GM12864 (cell line): ENCODE results near the gene BCAS3.

Source experiments
- DNase-seq: peaks from one replicate; pipeline ENCODE4 v3.0.0-alpha.2; 2011; ENCODE audit warnings: low read depth
- H3K4me3 ChIP-seq: 2 replicates; pipeline ENCODE4 v1.5.1; 2011; ENCODE audit warnings: mild to moderate bottlenecking, low read depth, low read length, control low read depth
- TF ChIP-seq, protein P1 (sequence below): IDR thresholded peaks from 2 replicates; pipeline ENCODE4 v1.5.1; 2011; ENCODE audit warnings: low read depth, mild to moderate bottlenecking, moderate library complexity, low read length, control low read depth, inconsistent platforms; ENCODE audit errors: missing control alignments

BCAS3 gene

DNA sequence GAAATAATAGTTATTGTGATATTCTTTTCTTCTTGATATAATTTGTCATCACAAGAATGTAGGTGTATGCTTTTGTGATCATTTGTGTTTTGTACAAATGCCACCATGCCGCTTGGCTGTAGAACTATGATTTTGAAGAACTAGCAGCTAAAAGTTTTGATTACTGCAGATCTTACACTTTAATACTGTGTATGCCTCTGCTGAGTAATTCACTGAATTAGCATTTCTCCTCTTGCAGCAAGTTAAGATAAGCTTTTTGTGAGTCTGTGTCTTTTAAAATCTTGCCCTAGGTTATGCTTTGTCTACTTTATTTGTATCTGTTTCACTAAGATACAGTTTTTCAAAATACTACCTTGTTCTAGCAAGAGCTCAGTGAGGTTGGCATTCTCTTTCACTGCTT, 395.5 kb downstream of the BCAS3 start:
- no peak overlapping the region for H3K4me3 ChIP-seq
- TF ChIP-seq, protein P1, sequence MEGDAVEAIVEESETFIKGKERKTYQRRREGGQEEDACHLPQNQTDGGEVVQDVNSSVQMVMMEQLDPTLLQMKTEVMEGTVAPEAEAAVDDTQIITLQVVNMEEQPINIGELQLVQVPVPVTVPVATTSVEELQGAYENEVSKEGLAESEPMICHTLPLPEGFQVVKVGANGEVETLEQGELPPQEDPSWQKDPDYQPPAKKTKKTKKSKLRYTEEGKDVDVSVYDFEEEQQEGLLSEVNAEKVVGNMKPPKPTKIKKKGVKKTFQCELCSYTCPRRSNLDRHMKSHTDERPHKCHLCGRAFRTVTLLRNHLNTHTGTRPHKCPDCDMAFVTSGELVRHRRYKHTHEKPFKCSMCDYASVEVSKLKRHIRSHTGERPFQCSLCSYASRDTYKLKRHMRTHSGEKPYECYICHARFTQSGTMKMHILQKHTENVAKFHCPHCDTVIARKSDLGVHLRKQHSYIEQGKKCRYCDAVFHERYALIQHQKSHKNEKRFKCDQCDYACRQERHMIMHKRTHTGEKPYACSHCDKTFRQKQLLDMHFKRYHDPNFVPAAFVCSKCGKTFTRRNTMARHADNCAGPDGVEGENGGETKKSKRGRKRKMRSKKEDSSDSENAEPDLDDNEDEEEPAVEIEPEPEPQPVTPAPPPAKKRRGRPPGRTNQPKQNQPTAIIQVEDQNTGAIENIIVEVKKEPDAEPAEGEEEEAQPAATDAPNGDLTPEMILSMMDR: no peak
- no peak for DNase-seq

DNA sequence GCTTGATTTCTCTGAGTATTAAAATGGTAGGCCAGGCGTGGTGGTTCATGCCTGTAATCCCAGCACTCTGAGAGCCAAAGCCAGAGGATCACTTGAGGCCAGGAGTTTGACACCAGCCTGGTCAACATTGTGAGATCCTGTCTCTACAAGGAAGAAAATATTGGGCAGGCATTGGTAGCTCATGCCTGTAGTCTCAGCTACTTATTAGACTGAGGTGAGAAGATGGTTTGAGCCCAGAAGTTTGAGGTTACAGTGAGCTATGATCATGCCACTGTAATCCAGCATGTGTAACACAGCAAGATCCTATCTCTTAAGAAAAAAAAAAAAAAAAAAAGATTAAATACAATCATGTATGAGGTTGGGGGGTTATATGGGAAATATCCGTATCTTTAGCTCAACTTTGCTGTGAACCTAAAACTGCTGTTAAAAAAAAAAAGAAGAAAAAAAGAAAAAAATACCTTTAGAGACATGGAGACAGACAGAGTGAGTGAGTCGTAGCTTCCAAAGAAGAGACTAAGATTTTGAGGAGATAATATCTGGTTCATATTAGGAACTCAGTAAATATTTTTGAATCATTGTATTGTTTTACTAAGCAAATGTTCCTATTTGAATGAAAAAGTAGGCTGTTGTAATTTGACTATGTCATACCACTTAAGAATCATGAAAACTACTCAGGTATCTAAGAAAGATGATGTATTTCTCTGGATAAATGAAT, 396.3 kb downstream of the BCAS3 start:
- DNase-seq: no peak
- no peak overlapping the region for H3K4me3 ChIP-seq
- TF ChIP-seq, protein P1: no peak

DNA sequence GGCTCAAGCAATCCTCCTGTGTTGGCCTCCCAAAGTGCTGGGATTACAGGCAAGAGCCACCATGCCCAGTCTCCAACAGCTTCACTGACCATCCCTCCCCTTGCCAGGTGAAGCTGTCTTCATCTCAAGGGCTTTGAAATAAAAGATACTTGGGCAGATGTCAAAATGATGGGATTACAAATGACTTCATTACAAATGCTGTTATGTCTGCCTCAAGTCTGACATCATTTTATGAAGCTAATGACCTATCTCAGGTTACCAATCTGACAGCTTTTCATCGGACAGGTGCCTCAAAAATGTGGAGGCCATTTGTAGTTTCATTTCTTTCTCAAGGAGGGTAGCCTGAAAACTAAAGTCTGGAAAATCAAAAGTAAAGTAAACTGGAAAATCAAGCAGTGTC, 398.3 kb downstream of the BCAS3 start:
- H3K4me3 ChIP-seq: no peak overlapping the region
- no peak for DNase-seq
- TF ChIP-seq, protein P1: no peak

DNA sequence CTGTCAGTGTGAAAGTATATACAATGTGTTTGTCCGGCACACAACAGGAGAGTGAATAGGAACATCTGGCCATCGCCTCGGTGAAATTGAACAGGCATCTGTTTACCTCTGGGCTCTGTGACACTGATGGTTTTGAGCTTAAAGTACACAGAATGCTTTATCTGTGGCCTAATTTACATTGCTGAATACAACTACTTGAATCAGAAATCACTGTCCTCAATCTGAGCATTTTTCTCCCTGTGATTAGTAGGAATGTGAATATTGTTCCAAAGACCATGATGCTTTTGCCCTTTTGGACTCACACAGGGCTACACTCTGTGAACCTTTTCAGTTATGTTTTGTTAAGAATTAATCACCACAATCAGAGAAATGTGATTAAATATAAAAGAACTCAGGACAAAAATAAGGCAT, 399.0 kb downstream of the BCAS3 start:
- DNase-seq: no peak
- H3K4me3 ChIP-seq: no peak overlapping the region
- TF ChIP-seq, protein P1: no peak

DNA sequence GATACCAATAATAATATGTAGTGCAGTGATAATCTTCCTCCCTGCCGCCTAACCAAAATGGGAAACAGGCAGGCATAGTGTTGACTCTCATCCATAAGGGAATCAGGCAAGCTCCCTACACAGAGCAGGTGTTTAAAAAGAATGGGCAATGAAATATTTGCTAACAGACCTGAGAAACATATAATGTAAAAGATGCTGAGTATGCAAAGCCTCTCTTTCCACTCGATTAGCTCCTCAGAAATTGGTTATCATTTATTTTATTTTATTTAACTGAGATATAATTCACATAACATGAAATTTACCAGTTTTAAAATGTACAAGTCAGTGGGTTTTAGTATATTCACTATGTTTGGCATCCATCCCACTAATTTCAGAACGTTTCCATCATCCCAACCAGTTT, 404.3 kb downstream of the BCAS3 start:
- no peak for DNase-seq
- TF ChIP-seq, protein P1: no peak
- H3K4me3 ChIP-seq: no peak overlapping the region

DNA sequence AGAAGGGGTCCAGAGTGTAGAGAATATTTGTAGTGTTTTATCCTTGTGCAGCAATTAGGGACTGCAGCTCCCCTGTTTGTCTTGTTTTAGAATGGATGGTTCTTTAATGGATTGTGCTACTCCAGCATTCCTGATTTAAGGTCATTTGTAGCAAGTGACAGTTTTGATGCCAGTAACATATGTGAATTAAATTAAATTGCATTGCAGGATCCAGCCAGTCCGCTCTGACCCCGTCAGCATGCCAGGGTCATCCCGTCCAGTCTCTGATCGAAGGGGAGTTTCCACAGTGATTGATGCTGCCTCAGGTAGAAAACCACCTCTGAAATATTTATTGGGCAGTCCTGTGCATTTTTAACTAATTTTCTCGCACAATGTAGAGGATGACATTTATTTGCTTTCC, 406.6 kb downstream of the BCAS3 start:
- TF ChIP-seq, protein P1: no peak
- H3K4me3 ChIP-seq: no peak overlapping the region
- DNase-seq: no peak

DNA sequence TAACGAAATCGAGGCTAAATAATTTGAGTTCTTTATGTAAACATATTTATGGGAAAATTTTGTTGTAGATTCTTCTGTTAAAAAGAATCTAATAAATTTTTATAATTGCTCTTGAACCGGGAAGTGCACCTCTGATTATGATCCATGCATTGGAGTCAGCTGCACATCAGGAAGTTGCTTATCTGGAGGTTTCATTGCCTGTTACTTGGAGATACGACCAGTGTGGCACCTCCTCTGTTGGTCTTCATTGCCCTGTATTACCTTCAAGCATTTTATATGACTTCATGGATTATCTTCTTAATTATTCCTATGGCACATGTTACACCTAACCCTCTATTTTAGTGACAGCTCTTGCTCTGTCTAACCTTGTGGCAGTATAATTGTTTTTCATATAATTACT, 409.4 kb downstream of the BCAS3 start:
- TF ChIP-seq, protein P1: no peak
- no peak overlapping the region for H3K4me3 ChIP-seq
- no peak for DNase-seq
